CD4-positive, alpha-beta T cell treated with Interleukin-15 for 4 hours (primary cell): ENCODE results near the gene HEPACAM2.

Experiments
- DNase-seq: peaks from one replicate; pipeline ENCODE4 v3.0.0-alpha.2; 2020; ENCODE audit warnings: low spot score

The HEPACAM2 gene

GRCh38 chr7:93147363-93147762, 78.9 kb downstream of the HEPACAM2 start:
- peak; percentile 65 for DNase-seq

- DNase-seq: peak; percentile 10
Observed at GRCh38 chr7:93146472-93147141, 79.7 kb downstream of the HEPACAM2 start.

GRCh38 chr7:93146036-93146435, 80.2 kb downstream of the HEPACAM2 start:
- DNase-seq: no peak

- DNase-seq: no peak
Observed at GRCh38 chr7:93145354-93145753, 80.9 kb downstream of the HEPACAM2 start.

GRCh38 chr7:93142127-93142526, 84.1 kb downstream of the HEPACAM2 start:
- no peak for DNase-seq

- DNase-seq: no peak
Observed at GRCh38 chr7:93140582-93141191, 85.6 kb downstream of the HEPACAM2 start.

GRCh38 chr7:93138576-93138975, 87.7 kb downstream of the HEPACAM2 start:
- DNase-seq: no peak
